ENCODE results near the gene TPSAB1. TPM values are rescaled to one million over a fixed set of nuclear protein-coding genes. Genes with fewer than 3 reads are reported as not detected.
"Not testable (repeated sequence)": the region's sequence is repeated elsewhere in the genome, so short reads cannot be mapped to it uniquely, and the experiment has no call there.

TPSAB1 gene
- total RNA-seq (not detected in 2 replicates), polyA plus RNA-seq (not detected in 2 replicates), polyA minus RNA-seq (not detected in 2 replicates), Bru-seq, nascent RNA (not detected), BruChase-seq, experiment 1, labeled RNA remaining after a 6-hour chase (not detected), BruChase-seq, experiment 2, labeled RNA remaining after a 2-hour chase (not detected)
- polyA plus RNA-seq (2011; cell fraction: cytosol; rRNA removed) = not detected in 2 replicates
- not detected in 2 replicates for polyA plus RNA-seq (2011; cell fraction: nucleus; rRNA removed)
- not detected in 2 replicates for polyA plus RNA-seq (2012)
- polyA minus RNA-seq (2011; cell fraction: cytosol; rRNA and poly(A)+ RNA removed) = not detected
- polyA minus RNA-seq (2011; cell fraction: nucleus; rRNA and poly(A)+ RNA removed) = not detected in 2 replicates
- long read RNA-seq = 0 reads

- CTCF ChIA-PET; dilution Hi-C loops (cut with MboI; ENCODE audit: extremely low pct_ligation_motif_present, low sequenced_read_pairs): not testable (repeated sequence)
Observed at GRCh38 chr16:1240436-1240835, at the start of gene TPSAB1. Gene TPSAB1, plus strand, starts transcription at chr16:1240705. Its CDS starts 234 bp downstream, at chr16:1240939.

GRCh38 chr16:1190789-1191188, 49.7 kb upstream of the TPSAB1 start:
- FAIRE-seq; H3K79me2 ChIP-seq (ENCODE audit: control insufficient read depth, insufficient read depth, low read length); POLR2A ChIA-PET; H3K27me3 ChIP-seq (ENCODE audit: control insufficient read depth in 2 of 2, insufficient read depth in 2 of 2, low read length in 2 of 2); CTCF ChIA-PET; dilution Hi-C loops (cut with MboI; ENCODE audit: extremely low pct_ligation_motif_present, low sequenced_read_pairs); H3K9ac ChIP-seq (replicated peaks; ENCODE audit: extremely low read depth, insufficient read depth, low read length); BruUV-seq (replicated peaks); H3K4me3 ChIP-seq (replicated peaks in 1 of 3; ENCODE audit: insufficient read depth in 1 of 3, low read depth in 1 of 3, low read length in 3 of 3); intact Hi-C loops (cut with micrococcal nuclease); H2AFZ ChIP-seq (ENCODE audit: low read depth, low read length); DNase-seq (ENCODE audit: low read depth, low spot score); H3K27ac ChIP-seq (ENCODE audit: insufficient read depth, low read depth, low read length); H3K4me2 ChIP-seq (ENCODE audit: insufficient read depth, low read length); H4K20me1 ChIP-seq (replicated peaks; ENCODE audit: control insufficient read depth, extremely low read depth, insufficient read depth, low read length); H3K4me1 ChIP-seq (ENCODE audit: control insufficient read depth, extremely low read depth, insufficient read depth, low read length); H3K9me3 ChIP-seq (replicated peaks; ENCODE audit: control insufficient read depth, insufficient read depth, low read length); H3K9me1 ChIP-seq (replicated peaks; ENCODE audit: control insufficient read depth, extremely low read depth, insufficient read depth, low read length); H3K36me3 ChIP-seq (ENCODE audit: control insufficient read depth in 2 of 2, extremely low read depth in 1 of 2, insufficient read depth in 2 of 2, low read length in 2 of 2): not testable (repeated sequence)

More at GRCh38 chr16:1240436-1240835, at the start of gene TPSAB1:
- intact Hi-C loops (cut with micrococcal nuclease); H3K27ac ChIP-seq (ENCODE audit: insufficient read depth, low read depth, low read length); FAIRE-seq; H3K4me2 ChIP-seq (ENCODE audit: insufficient read depth, low read length); H3K27me3 ChIP-seq (ENCODE audit: control insufficient read depth in 2 of 2, insufficient read depth in 2 of 2, low read length in 2 of 2); H3K9ac ChIP-seq (replicated peaks; ENCODE audit: extremely low read depth, insufficient read depth, low read length); H4K20me1 ChIP-seq (replicated peaks; ENCODE audit: control insufficient read depth, extremely low read depth, insufficient read depth, low read length); H3K4me1 ChIP-seq (ENCODE audit: control insufficient read depth, extremely low read depth, insufficient read depth, low read length); H2AFZ ChIP-seq (ENCODE audit: low read depth, low read length); H3K36me3 ChIP-seq (ENCODE audit: control insufficient read depth in 2 of 2, extremely low read depth in 1 of 2, insufficient read depth in 2 of 2, low read length in 2 of 2); POLR2A ChIA-PET; H3K4me3 ChIP-seq (replicated peaks in 1 of 3; ENCODE audit: insufficient read depth in 1 of 3, low read depth in 1 of 3, low read length in 3 of 3); H3K79me2 ChIP-seq (ENCODE audit: control insufficient read depth, insufficient read depth, low read length); H3K9me1 ChIP-seq (replicated peaks; ENCODE audit: control insufficient read depth, extremely low read depth, insufficient read depth, low read length); H3K9me3 ChIP-seq (replicated peaks; ENCODE audit: control insufficient read depth, insufficient read depth, low read length); DNase-seq (ENCODE audit: low read depth, low spot score); BruUV-seq (replicated peaks): not testable (repeated sequence)
